K562 (cell line): ENCODE results near the gene IP6K3. TPM values are rescaled to one million over a fixed set of nuclear protein-coding genes. Genes with fewer than 3 reads are reported as not detected.
A peak's percentile ranks its signal among the peaks of the same experiment; 100 is the strongest.

Source experiments
- ELF1 ChIP-seq: fragments of 200-800 bp; sonication (Bioruptor generic); IDR thresholded peaks from 2 replicates; pipeline ENCODE4 v1.6.1; 2016; ENCODE audit warnings: missing genetic modification characterization, missing compliant biosample characterization
- KDM1A ChIP-seq, 2 experiments: fragments of 450-650 bp; IDR thresholded peaks; 2 replicates each; pipeline ENCODE4 v1.6.1; 2016; ENCODE audit warnings: mild to moderate bottlenecking in 2 of 2
- MCM3 ChIP-seq: fragments of 450-650 bp; IDR thresholded peaks from 2 replicates; pipeline ENCODE4 v1.6.1; 2016
- NCOR1 ChIP-seq: fragments of 450-650 bp; IDR thresholded peaks from 2 replicates; pipeline ENCODE4 v1.6.1; 2016; ENCODE audit warnings: mild to moderate bottlenecking, moderate library complexity
- RBM39 ChIP-seq: fragments of 200-400 bp; formaldehyde crosslinking; optimal IDR thresholded peaks from 2 replicates; pipeline ENCODE3; 2018; ENCODE audit warnings: low read depth, low read length
- TAF15 ChIP-seq: fragments of 200-400 bp; formaldehyde crosslinking; IDR thresholded peaks from 2 replicates; pipeline ENCODE4 v1.6.1; 2017; ENCODE audit warnings: mild to moderate bottlenecking, low read depth, low read length, moderate library complexity
- TEAD4 ChIP-seq, 2 experiments: sonication (generic) in 1 of 2; formaldehyde crosslinking in 1 of 2; IDR thresholded peaks; 2 replicates each; pipeline versions ENCODE4 v1.6.1 to v1.8.0; 2012 to 2022; ENCODE audit warnings: borderline replicate concordance in 1 of 2, inconsistent platforms in 1 of 2, low read length in 1 of 2, mild to moderate bottlenecking in 1 of 2, missing genetic modification reagents in 1 of 2
- ZNF239 ChIP-seq: fragments of 250-450 bp; sonication (Bioruptor Pico); IDR thresholded peaks from 2 replicates; pipeline ENCODE4 v1.4.0; 2020; ENCODE audit warnings: mild to moderate bottlenecking
- ZNF274 ChIP-seq: IDR thresholded peaks from 2 replicates; pipeline ENCODE4 v1.6.1; 2011; ENCODE audit warnings: low read depth, mild to moderate bottlenecking, low read length, moderate library complexity, borderline replicate concordance
- ZNF79 ChIP-seq: fragments of 250-450 bp; sonication (Bioruptor Pico); IDR thresholded peaks from 2 replicates; pipeline ENCODE4 v1.4.0; 2020; ENCODE audit warnings: low read depth, mild to moderate bottlenecking, moderate library complexity
- polyA plus RNA-seq, 8 experiments: library from polyadenylated mRNA; depleted of rRNA in 4 of 8; stranded (reverse) in 5 of 8; unstranded in 3 of 8; fragments of >200 nt; fragmentation: Nextera tagmentation in 2 of 8; fragmentation: Illumina TruSeq in 1 of 8; extraction: Ambion mirVana in 2 of 8; extraction: Trizol in 1 of 8; gene quantifications; 2 replicates each; pipeline versions ENCODE4 v1.2.1 to v1.2.3, GENCODE V29; 2011 to 2014; ENCODE audit warnings: inconsistent platforms in 1 of 8, missing spikeins in 1 of 8
- total RNA-seq, 7 experiments: library from RNA; depleted of rRNA in 6 of 7; stranded (reverse); fragments of >200 nt in 6 of 7; fragmentation: Illumina TruSeq in 2 of 7; extraction: Trizol in 2 of 7; gene quantifications; 2 replicates each; pipeline versions ENCODE4 v1.2.1 to v1.2.3, GENCODE V29; 2011 to 2021; ENCODE audit warnings: low replicate concordance in 1 of 7
- TF ChIP-seq, protein P1 (sequence below): fragments of 450-650 bp; IDR thresholded peaks from 2 replicates; pipeline ENCODE4 v1.6.1; 2016; ENCODE audit warnings: low read depth
- TF ChIP-seq, protein P2 (sequence below): fragments of 250-450 bp; sonication (Bioruptor Pico); IDR thresholded peaks from 2 replicates; pipeline ENCODE4 v1.4.0; 2020; ENCODE audit warnings: mild to moderate bottlenecking, moderate library complexity
- TF ChIP-seq, protein P3 (sequence below): fragments of 200-800 bp; sonication (Bioruptor generic); IDR thresholded peaks from 2 replicates; pipeline ENCODE4 v1.6.1; 2017; ENCODE audit warnings: missing genetic modification characterization, missing compliant biosample characterization
- TF ChIP-seq, protein P4 (sequence below): fragments of 450-650 bp; formaldehyde crosslinking; IDR thresholded peaks from 2 replicates; pipeline ENCODE4 v1.4.0; 2020; ENCODE audit warnings: mild to moderate bottlenecking

IP6K3 gene
- total and polyA plus RNA-seq, 9 of the 15 experiments (the other 6 are each of a cell fraction or from before 2014, with no cell fraction given): not detected

DNA sequence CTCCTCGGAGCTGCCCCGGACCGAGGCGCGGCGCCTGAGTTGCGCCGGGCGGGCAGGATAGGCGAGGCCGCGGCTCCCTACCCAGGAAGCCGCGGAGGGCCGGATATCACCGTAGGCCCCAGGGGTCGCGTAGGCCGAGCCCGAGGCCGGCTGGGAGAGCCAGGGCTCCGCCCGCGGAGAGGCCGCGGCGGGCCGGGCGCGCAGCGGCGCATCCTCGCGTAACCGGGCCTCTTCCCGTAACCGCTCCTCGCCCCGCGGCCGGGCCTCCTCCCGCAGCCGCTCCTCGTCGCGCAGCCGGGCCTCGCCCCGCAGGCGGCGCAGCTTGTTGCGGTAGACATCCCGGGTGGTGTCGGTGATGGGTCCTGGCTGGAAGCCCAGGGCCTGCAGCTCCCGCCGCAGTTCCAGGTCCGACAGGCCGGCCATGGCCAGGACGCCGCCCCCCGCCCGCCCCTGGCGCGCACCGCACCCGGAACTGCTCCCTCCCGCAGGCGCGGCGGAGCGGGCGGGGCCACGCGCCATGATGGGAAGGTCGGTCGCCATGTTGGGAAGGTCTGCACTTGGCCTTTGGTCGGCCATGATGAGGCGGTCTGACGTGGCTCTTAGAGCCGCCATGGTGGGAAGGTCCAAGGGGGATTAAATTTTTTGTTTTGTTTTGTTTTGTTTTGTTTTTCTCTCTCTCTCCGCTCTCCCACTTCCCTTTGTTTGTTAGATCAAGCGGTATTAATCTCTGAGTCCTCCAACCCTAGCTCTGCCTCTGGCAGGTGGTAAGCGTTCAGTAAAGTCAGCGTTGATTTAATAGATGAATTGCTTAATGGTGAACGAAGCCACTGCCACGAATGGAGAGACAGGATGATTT, 42.2 kb upstream of the IP6K3 start, which contains the start of gene LEMD2 (continued):
- TF ChIP-seq, protein P1, sequence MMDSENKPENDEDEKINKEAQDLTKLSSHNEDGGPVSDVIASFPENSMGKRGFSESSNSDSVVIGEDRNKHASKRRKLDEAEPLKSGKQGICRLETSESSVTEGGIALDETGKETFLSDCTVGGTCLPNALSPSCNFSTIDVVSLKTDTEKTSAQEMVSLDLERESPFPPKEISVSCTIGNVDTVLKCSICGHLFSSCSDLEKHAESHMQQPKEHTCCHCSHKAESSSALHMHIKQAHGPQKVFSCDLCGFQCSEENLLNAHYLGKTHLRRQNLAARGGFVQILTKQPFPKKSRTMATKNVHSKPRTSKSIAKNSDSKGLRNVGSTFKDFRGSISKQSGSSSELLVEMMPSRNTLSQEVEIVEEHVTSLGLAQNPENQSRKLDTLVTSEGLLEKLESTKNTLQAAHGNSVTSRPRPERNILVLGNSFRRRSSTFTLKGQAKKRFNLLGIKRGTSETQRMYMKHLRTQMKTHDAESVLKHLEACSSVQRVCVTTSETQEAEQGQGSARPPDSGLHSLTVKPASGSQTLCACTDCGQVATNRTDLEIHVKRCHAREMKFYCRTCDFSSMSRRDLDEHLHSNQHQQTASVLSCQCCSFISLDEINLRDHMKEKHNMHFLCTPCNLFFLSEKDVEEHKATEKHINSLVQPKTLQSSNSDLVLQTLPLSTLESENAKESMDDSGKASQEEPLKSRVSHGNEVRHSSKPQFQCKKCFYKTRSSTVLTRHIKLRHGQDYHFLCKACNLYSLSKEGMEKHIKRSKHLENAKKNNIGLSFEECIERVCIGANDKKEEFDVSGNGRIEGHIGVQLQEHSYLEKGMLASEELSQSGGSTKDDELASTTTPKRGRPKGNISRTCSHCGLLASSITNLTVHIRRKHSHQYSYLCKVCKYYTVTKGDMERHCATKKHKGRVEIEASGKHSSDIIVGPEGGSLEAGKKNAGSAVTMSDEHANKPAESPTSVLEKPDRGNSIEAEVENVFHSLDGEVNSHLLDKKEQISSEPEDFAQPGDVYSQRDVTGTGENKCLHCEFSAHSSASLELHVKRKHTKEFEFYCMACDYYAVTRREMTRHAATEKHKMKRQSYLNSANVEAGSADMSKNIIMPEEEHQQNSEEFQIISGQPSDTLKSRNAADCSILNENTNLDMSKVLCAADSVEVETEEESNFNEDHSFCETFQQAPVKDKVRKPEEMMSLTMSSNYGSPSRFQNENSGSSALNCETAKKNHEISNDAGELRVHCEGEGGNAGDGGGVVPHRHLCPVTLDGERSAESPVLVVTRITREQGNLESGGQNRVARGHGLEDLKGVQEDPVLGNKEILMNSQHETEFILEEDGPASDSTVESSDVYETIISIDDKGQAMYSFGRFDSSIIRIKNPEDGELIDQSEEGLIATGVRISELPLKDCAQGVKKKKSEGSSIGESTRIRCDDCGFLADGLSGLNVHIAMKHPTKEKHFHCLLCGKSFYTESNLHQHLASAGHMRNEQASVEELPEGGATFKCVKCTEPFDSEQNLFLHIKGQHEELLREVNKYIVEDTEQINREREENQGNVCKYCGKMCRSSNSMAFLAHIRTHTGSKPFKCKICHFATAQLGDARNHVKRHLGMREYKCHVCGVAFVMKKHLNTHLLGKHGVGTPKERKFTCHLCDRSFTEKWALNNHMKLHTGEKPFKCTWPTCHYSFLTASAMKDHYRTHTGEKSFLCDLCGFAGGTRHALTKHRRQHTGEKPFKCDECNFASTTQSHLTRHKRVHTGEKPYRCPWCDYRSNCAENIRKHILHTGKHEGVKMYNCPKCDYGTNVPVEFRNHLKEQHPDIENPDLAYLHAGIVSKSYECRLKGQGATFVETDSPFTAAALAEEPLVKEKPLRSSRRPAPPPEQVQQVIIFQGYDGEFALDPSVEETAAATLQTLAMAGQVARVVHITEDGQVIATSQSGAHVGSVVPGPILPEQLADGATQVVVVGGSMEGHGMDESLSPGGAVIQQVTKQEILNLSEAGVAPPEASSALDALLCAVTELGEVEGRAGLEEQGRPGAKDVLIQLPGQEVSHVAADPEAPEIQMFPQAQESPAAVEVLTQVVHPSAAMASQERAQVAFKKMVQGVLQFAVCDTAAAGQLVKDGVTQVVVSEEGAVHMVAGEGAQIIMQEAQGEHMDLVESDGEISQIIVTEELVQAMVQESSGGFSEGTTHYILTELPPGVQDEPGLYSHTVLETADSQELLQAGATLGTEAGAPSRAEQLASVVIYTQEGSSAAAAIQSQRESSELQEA: no peak; the same call in 1 of the 2 replicates
- TF ChIP-seq, protein P2, sequence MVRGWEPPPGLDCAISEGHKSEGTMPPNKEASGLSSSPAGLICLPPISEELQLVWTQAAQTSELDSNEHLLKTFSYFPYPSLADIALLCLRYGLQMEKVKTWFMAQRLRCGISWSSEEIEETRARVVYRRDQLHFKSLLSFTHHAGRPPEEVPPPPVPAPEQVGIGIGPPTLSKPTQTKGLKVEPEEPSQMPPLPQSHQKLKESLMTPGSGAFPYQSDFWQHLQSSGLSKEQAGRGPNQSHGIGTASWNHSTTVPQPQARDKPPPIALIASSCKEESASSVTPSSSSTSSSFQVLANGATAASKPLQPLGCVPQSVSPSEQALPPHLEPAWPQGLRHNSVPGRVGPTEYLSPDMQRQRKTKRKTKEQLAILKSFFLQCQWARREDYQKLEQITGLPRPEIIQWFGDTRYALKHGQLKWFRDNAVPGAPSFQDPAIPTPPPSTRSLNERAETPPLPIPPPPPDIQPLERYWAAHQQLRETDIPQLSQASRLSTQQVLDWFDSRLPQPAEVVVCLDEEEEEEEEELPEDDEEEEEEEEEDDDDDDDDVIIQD (CRISPR knock-in tag): no peak
- TF ChIP-seq ZNF239 (CRISPR knock-in tag): peak; percentile 85
- TF ChIP-seq, protein P3, sequence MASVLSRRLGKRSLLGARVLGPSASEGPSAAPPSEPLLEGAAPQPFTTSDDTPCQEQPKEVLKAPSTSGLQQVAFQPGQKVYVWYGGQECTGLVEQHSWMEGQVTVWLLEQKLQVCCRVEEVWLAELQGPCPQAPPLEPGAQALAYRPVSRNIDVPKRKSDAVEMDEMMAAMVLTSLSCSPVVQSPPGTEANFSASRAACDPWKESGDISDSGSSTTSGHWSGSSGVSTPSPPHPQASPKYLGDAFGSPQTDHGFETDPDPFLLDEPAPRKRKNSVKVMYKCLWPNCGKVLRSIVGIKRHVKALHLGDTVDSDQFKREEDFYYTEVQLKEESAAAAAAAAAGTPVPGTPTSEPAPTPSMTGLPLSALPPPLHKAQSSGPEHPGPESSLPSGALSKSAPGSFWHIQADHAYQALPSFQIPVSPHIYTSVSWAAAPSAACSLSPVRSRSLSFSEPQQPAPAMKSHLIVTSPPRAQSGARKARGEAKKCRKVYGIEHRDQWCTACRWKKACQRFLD: peak; percentile 99
- no peak; the same call in 1 of the 2 replicates for TF ChIP-seq NCOR1
- no peak for TF ChIP-seq RBM39
- TF ChIP-seq TEAD4 (IDR thresholded peaks at IDR 0.05; ENCODE audit: low read length): peak; percentile 45; the same call in 1 of the 2 replicates
- TF ChIP-seq TEAD4 (CRISPR knock-in tag; IDR thresholded peaks at IDR 0.05; ENCODE audit: borderline replicate concordance): no peak
- TF ChIP-seq ZNF79: peak; percentile 75; the same call in 1 of the 2 replicates
- TF ChIP-seq ZNF274: no peak
- TF ChIP-seq, protein P4, sequence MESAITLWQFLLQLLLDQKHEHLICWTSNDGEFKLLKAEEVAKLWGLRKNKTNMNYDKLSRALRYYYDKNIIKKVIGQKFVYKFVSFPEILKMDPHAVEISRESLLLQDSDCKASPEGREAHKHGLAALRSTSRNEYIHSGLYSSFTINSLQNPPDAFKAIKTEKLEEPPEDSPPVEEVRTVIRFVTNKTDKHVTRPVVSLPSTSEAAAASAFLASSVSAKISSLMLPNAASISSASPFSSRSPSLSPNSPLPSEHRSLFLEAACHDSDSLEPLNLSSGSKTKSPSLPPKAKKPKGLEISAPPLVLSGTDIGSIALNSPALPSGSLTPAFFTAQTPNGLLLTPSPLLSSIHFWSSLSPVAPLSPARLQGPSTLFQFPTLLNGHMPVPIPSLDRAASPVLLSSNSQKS (CRISPR knock-in tag): no peak
- TF ChIP-seq ELF1 (tag): peak; percentile 98
- no peak for TF ChIP-seq TAF15
- no peak for TF ChIP-seq MCM3
- no peak for TF ChIP-seq KDM1A (IDR thresholded peaks at IDR 0.05)
